Measurements from ENCODE around the gene POP5.

GRCh38 chr12:120539303-120539702, 41.9 kb downstream of the POP5 start:
- no peak for TF ChIP-seq POLR2A (IDR thresholded peaks at IDR 0.05; ENCODE audit: low read depth, low read length)
- no peak for TF ChIP-seq CTCF (conservative IDR thresholded peaks at IDR 0.05; ENCODE audit: low read depth, low read length)
- TF ChIP-seq BHLHE40 (IDR thresholded peaks at IDR 0.05; ENCODE audit: low read depth, low read length) = no peak
- TF ChIP-seq MAZ (IDR thresholded peaks at IDR 0.05; ENCODE audit: borderline replicate concordance, low read depth, low read length) = no peak
- no peak for TF ChIP-seq RFX5 (IDR thresholded peaks at IDR 0.05; ENCODE audit: low read depth, low read length)
- no peak for TF ChIP-seq NFE2L2 (IDR thresholded peaks at IDR 0.05; ENCODE audit: low read depth, low read length)
- peak; percentile 66 for TF ChIP-seq MAFK (IDR thresholded peaks at IDR 0.05; ENCODE audit: low read depth, low read length)

Measured in IMR-90 (cell line).